GM12873 (cell line): ENCODE measurements around the gene ADARB2.

Experiments
- TF ChIP-seq, protein P1 (sequence below): IDR thresholded peaks from 2 replicates; pipeline ENCODE4 v1.5.1; 2012; ENCODE audit warnings: low read depth, mild to moderate bottlenecking, moderate library complexity, low read length, control low read depth; ENCODE audit not compliant: insufficient read depth; ENCODE audit errors: missing control alignments

ADARB2 gene

DNA sequence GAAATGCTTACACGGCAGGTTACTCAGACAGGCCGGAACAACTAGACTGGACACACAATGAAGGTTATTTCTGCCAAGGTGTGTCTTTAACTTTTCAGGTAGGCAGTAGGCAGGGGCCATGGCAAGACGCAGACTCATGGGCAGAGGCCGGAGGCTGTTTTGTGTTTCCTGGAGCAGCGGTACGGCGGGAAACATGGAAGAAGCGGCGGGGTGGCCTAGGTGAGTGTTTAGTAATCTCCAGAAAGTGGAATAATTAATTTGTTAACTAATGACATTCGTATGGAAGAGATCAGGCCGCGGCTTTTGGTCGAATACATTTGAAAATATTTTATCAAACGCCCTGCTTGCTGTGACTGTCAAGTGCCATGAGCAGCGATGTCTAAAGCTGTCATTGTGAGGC is 403.3 kb downstream of the ADARB2 start:
- TF ChIP-seq, protein P1, sequence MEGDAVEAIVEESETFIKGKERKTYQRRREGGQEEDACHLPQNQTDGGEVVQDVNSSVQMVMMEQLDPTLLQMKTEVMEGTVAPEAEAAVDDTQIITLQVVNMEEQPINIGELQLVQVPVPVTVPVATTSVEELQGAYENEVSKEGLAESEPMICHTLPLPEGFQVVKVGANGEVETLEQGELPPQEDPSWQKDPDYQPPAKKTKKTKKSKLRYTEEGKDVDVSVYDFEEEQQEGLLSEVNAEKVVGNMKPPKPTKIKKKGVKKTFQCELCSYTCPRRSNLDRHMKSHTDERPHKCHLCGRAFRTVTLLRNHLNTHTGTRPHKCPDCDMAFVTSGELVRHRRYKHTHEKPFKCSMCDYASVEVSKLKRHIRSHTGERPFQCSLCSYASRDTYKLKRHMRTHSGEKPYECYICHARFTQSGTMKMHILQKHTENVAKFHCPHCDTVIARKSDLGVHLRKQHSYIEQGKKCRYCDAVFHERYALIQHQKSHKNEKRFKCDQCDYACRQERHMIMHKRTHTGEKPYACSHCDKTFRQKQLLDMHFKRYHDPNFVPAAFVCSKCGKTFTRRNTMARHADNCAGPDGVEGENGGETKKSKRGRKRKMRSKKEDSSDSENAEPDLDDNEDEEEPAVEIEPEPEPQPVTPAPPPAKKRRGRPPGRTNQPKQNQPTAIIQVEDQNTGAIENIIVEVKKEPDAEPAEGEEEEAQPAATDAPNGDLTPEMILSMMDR = no peak

DNA sequence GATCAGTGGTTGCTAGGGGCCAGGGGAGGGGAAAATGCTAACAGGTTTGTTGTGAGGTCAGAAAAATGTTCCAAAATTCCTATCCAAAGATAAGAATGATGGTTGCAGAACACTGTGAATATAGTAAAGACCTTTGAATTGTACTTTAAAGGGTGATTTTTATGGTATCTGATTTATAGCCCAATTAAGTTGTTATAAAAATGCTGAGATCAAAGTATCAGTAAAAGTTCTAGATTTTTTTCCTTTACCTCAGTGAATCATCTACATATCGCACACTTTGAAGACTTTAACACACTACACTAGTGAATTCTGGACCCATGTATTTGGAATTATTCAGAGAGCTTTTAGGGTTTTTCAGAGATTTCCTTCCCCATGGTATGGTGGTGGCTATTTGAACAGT is 405.8 kb downstream of the ADARB2 start:
- TF ChIP-seq, protein P1 = no peak

GRCh38 chr10:1329622-1330021 is 407.7 kb downstream of the ADARB2 start:
- TF ChIP-seq, protein P1 = no peak

GRCh38 chr10:1328981-1329614 is 408.2 kb downstream of the ADARB2 start:
- TF ChIP-seq, protein P1 = no peak

- TF ChIP-seq, protein P1 = no peak
Observed at GRCh38 chr10:1328161-1328823, 409.0 kb downstream of the ADARB2 start.

- TF ChIP-seq, protein P1 = no peak
Observed at GRCh38 chr10:1327759-1328158, 409.6 kb downstream of the ADARB2 start.

DNA sequence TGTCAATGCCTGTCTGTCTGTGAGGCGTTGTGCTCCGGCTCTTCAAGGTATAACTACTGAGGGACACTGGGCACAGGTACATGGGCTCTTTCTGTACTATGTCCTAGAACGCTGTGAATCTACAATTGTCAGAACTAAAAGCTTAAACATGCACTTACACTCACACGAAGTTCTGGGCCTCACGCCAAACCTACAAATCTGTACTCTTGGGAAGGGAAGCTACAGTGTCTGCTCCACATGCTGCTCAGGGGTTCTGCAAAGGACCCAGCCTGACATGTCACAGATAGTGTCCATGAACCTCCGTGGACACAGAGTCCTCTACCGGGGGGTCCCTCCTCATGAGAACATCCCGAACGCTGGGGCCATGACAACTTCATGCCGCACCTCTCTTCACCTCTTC is 412.4 kb downstream of the ADARB2 start:
- TF ChIP-seq, protein P1 = no peak
